Suppressor macrophage (primary cell): ENCODE data around the gene CCDC124.

Experiments
- DNase-seq, 4 experiments: peaks; one replicate each; pipeline ENCODE4 v3.0.0-alpha.2; 2020 to 2022

The CCDC124 gene

GRCh38 chr19:17936379-17936778 is 3.6 kb downstream of the CCDC124 start:
- no peak for DNase-seq

- DNase-seq: no peak
These were observed 4.6 kb downstream of the CCDC124 start for GRCh38 chr19:17937371-17937900.

GRCh38 chr19:17938092-17938845 is 5.5 kb downstream of the CCDC124 start:
- DNase-seq: peak; percentile 80 to 88 (median 86)

GRCh38 chr19:17942181-17942580 is 9.4 kb downstream of the CCDC124 start:
- no peak for DNase-seq

- DNase-seq: no peak
These were observed 9.9 kb downstream of the CCDC124 start for GRCh38 chr19:17942582-17943273.

DNA sequence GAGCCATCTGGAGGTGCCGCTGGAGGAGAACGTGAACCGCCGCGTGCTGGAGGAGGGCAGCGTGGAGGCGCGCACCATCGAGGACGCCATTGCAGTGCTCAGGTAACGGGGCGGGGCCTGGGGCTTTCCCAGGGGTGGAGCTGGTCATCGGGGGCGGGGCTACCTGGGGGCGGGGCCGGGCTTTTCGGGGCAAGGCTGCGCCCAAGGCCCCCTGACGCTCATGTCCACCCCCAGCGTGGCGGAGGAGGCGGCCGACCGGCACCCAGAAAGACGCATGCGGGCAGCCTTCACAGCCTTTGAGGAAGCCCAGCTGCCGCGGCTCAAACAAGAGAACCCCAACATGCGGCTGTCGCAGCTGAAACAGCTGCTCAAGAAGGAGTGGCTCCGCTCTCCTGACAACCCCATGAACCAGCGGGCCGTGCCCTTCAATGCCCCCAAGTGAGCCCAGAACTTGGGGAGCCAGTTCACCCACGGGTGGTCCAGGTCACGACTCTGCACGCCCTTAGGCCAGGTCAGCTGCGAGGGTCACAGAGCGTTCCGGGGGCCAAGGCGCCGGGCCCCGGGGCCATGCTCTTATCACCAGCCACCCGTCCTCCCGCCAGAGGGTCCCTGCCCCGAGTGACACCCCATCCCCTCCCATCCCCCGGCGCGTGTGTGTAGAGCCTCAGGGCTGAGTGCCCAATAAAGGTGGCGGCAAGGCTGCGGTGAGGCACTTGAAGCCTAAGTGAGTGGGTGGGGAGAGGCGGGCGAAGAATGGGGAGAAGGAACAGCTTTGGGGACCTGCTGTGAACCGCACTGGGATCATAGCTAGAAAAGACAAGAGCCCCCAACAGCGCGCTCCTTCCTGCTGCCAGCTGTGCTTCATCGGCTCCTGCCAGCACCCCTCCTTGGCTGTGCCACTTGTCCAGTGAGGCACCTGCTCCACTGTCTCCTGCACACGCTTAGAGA is 10.7 kb downstream of the CCDC124 start:
- DNase-seq: no peak

DNA sequence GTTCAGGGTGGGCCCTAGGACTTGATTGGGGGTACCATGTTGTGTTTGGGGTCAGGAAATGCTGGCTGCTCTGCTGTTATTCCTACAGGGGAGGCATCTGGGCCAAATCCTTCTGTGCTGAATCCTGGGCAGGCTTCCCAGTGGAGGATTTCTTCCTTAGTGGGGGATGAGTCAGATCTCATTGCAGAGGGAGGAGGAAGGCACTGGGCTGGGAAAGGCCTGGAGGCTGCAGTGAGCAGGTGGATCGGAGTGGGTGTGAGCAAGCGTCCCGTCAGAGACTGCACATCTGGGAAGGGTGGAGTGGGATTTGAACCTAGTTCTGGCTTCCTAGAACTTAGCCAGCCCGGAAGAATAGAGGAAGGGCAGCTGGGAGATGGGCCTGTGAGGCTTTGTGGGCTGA is 11.5 kb downstream of the CCDC124 start:
- no peak for DNase-seq

DNA sequence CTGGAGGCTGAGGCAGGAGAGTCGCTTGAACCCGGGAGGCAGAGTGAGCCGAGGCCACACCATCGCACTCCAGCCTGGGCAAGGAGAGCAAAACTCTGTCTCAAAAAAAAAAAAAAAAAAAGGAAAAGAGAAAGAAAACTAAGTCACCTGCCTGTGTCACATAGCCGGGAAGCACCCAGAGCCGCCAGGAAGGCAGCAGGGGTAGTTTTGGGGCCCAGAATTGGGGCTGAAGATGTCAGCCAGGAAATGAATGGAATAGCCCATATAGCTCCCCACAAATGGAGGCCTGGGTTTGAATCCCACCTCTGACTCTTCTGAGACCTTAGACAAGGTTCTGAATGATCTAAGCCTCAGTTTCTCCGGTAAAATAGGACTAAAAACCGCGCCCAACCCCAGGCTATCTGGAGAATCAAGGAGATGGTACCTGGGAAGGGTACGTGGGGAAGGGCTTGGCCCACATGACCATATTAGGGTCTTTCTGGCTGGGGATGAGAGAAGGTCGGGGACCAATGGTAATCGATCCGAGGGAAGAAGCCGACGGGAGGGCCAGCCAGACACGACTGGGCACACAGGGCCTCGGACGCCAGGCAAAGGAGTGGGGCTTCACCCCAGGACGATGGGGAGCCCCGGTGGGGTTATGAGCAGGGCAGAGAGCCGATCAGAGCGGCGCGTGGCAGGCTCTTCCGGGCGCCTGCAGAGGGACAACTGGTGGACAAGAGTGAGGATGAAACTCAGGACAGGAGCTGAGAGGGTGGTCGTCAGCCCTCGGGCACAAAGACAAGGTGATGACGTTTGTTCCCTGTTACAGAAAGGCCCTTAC is 14.4 kb downstream of the CCDC124 start:
- no peak for DNase-seq

GRCh38 chr19:17947815-17948513 is 15.1 kb downstream of the CCDC124 start:
- DNase-seq: peak; percentile 96 to 98 (median 98)

- no peak for DNase-seq
These were observed 15.7 kb downstream of the CCDC124 start for GRCh38 chr19:17948514-17948900.

- no peak for DNase-seq
These were observed 16.4 kb downstream of the CCDC124 start for GRCh38 chr19:17948931-17949930.

DNA sequence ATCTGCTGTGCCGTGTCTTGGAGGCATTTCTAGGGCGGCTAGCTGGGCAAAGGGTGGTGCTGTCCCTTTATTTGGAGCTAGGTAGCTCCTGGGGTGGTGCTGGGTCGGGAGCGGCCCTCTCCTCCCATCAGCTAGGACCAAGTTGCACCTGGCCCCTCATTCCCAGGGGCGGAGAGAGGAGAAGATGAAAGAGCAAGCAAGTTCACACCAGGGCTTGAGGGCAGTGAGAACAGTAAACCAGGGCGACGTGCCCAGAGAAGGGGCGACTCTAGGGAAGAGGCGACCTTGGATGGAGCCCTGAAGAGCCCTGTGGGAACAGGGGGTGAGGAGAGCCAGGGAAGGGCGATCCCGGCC is 17.1 kb downstream of the CCDC124 start:
- DNase-seq: no peak

GRCh38 chr19:17950310-17951156 is 17.7 kb downstream of the CCDC124 start:
- DNase-seq: peak in 3 of 4 experiments; percentile 34 to 47 (median 44)

DNA sequence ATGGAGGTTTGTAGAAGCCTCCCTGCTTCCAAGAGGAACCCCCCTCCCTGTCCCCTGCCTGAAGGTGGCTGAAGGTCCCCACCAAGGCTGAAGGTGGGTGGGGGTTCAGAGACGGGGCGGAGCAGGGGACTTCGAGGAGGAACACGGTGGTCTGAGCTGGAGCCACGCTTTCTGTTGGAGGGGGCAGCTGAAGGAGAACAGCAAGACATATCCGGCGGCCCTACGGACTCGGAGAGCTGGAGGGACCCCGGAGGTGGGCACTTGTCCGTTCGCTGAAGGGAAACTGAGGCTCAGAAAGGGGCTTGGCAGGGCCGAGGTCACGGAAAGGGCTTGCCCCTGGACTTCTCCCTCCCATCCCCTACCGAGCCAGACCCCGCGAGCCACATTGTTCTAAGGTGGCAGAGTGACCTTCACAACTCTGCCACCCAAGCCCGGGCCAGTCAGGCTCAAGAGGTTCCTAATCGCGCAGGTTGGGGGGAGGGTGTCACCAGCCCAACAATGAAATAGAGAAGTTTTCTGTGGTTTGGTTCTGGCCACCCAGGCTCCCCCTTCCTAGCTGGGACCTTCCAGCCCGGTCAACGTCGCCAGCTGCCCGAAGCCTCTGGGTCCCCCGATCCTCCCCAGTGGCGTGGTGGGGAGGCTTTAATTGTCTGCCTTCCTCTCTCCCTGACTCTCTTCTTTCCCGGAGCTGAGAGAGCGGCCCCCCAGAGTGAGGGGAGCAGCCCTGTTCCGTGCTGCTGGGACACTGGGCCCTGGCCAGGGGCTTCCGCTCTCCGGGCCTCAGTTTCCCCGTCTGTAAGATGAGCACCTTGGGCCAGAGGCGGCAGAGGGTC is 18.6 kb downstream of the CCDC124 start:
- DNase-seq: peak; percentile 38 to 64 (median 56)

DNA sequence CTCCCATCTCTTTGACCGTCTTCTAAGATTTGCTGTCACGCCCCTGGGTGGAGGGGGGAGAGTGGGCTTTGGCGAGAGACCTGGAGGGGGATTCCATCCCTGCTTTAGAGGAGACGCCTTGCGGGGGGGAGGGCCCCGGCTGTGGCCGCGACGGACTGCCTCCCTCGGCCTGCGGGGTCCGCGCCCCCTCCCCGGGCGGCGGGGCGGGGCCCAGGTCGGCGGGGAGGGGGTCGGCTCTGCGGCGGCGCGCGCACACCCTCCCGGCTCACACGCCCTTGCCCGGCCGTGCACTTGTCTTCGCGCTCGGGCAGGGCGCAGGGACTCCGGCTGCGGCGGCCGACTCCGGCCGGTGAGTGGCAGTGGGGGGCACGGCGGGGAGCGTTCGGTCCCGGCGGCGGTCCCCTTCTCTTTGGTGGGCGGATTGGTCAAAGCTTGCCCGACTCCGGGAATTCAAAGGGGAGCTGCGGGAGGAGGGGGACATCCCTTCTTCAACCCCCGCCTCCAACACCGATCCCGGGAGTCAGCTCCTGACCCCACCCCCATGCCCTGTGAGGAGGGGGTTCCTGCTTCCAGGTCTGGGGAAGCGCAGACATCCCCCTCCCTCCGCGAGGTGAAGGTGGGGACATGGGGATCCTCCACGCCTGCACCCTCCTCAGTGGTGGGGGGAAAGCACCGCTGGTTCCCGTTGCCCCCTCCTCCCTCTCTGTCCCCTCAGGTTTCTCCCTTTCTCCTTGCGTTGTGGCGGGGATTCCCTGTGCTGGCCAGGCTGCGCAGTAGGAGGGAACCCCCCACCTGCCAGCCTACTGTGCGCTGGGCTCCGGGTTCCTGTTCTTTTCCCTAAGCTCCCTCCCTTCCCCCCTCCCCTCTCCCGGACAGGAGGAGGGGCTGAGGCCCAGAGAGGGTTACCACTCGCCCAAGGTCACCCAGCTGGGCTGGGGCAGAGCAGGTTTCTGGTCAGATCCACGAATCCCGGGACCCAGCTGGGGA is 19.5 kb downstream of the CCDC124 start:
- DNase-seq: peak in 1 of 4 experiments; percentile 30

- DNase-seq: no peak
These were observed 20.5 kb downstream of the CCDC124 start for GRCh38 chr19:17953316-17953801.

DNA sequence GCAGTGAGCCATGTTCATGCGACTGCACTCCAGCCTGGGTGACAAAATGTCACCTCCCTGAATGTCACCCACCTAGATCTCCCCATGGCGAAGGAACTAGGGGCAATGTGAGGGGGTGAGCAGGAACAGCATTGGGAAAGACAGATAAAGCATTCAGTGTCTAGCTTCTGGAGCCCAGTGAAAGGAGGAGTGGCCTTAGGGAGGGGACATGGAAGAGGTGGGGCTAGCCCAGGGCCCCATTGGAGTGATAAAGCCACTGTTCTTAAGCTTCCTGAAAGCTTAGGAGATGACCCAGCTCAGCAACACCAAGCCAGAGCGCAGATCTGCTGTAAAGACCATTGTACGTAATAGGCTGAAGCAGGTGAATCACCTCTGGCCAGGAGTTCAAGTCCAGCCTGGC is 21.1 kb downstream of the CCDC124 start:
- no peak for DNase-seq
